Prostate gland (tissue), 2 donors: ENCODE data around the gene ESPNL. TPM values are rescaled to one million over a fixed set of nuclear protein-coding genes. Genes with fewer than 3 reads are reported as not detected.

Experiments
- DNase-seq: peaks from one replicate; pipeline ENCODE4 v3.0.0-alpha.2; 2019; ENCODE audit warnings: low spot score
- H3K27ac ChIP-seq, 2 donors: fragments of 200-600 bp; sonication (generic); 2 replicates each; pipeline ENCODE4 v1.5.1; 2017 to 2019
- H3K27me3 ChIP-seq: fragments of 200-600 bp; sonication (generic); replicated peaks from 2 replicates; pipeline ENCODE4 v1.5.1; 2019; ENCODE audit not compliant: insufficient read depth
- H3K36me3 ChIP-seq, 2 donors: fragments of 200-600 bp; sonication (generic); 1 replicate in 1 of 2; 2 replicates in 1 of 2; pipeline versions ENCODE4 v1.5.1 to v1.8.1; 2017 to 2019
- H3K4me1 ChIP-seq: fragments of 200-600 bp; sonication (generic); replicated peaks from 2 replicates; pipeline ENCODE4 v1.5.1; 2019
- H3K4me3 ChIP-seq, 2 donors: fragments of 200-600 bp; sonication (generic); 2 replicates each; pipeline ENCODE4 v1.5.1; 2017 to 2019
- H3K9me3 ChIP-seq: fragments of 200-600 bp; sonication (generic); 2 replicates; pipeline ENCODE4 v1.5.1; 2017
- CTCF ChIP-seq, 4 experiments: fragments of 200-600 bp in 2 of 4; fragments of 450-650 bp in 2 of 4; sonication (generic) in 2 of 4; IDR thresholded peaks; 1 replicate in 3 of 4; 2 replicates in 1 of 4; pipeline ENCODE4 v1.5.1; 2016 to 2019; ENCODE audit warnings: antibody characterized with exemption in 4 of 4, mild to moderate bottlenecking in 2 of 4, moderate library complexity in 2 of 4
- POLR2A ChIP-seq: fragments of 450-650 bp; IDR thresholded peaks from one replicate; pipeline ENCODE4 v1.6.1; 2016; ENCODE audit warnings: antibody characterized with exemption, mild to moderate bottlenecking
- POLR2AphosphoS5 ChIP-seq: sonication (generic); formaldehyde crosslinking; IDR thresholded peaks from one replicate; pipeline ENCODE4 v1.6.1; 2017; ENCODE audit warnings: antibody characterized with exemption
- WGBS: methylation state at CpG from one replicate; pipeline ENCODE4 v1.1.5; 2018; 5-methylcytosine and 5-hydroxymethylcytosine counted together
- intact Hi-C: fragments of 100-400 bp; cut with DNase I; formaldehyde crosslinking; loops from one replicate; pipeline ENCODE4 v1.14.2; 2022
- total RNA-seq, 2 donors: library from RNA; depleted of rRNA; stranded (reverse); fragments of >200 nt; gene quantifications; one replicate each; pipeline ENCODE4 v1.1.0, GENCODE V29; 2016

Gene ESPNL
- total RNA-seq, 2 donors from 2014 or later = 0.68 to 3.9 TPM

DNA sequence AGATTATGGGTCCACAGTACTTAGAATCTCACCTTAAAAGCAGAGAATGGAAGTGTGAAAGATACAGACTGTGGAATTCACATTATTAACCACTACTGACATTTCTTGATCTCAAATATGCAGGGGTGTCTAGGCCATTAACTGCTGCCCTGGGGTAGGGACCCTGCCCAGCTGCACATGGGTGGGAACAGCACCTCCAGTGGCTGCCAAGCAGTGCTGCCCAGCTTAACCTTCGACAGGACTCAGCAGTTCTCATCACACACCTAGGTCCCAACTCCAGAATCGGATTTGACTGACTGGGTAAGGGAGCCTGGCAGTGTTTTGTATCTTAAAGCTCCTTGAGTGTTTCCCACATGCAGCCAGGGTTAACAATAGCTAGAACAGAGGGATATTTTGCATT lies 73.6 kb downstream of the ESPNL start:
- Histone ChIP-seq H3K9me3 (no peaks in the 10 kb centered on the region), H3K27ac (no peak overlapping the region), H3K4me3 (no peak overlapping the region), H3K36me3 (no peaks in the 10 kb centered on the region), H3K27me3 (no peaks in the 10 kb centered on the region), H3K4me1 (no peaks in the 10 kb centered on the region)
- intact Hi-C loops = no loop called here
- WGBS = 89% methylated on average over 2 of the region's 2 CpGs
- no peak for DNase-seq
- TF ChIP-seq POLR2AphosphoS5 = no peak
- no peak for TF ChIP-seq POLR2A
- TF ChIP-seq CTCF (IDR thresholded peaks at IDR 0.05) = no peak

GRCh38 chr2:238174291-238174690 lies 74.2 kb downstream of the ESPNL start:
- Histone ChIP-seq H3K27me3 (no peaks in the 10 kb centered on the region), H3K27ac (no peak overlapping the region), H3K4me3 (no peak overlapping the region), H3K9me3 (no peaks in the 10 kb centered on the region), H3K4me1 (no peaks in the 10 kb centered on the region), H3K36me3 (no peaks in the 10 kb centered on the region)
- TF ChIP-seq POLR2AphosphoS5 = no peak
- TF ChIP-seq POLR2A = no peak
- intact Hi-C loops = no loop called here
- WGBS = 95% methylated on average over 8 of the region's 8 CpGs
- DNase-seq = no peak

DNA sequence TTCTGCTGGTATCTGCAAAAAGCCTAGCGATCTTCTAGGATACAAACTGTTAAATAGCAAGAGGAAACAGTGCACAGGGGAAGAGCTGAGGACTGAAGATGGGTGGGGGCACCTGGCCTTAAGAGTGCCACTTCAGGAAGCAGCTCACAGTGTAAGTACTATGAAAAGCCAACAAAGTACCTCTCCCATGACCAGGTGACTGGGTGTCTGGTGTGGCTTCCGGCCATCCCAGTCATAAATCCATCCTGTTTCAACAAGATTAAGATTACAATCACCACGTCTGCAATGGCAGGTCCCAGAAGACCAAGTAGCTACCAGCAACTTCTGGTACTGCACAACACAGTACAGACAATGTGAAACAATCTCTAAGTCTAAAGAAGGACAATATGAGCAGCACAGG lies 74.6 kb downstream of the ESPNL start:
- intact Hi-C loops = no loop called here
- 54% methylated on average over 3 of the region's 3 CpGs for WGBS
- no peak for DNase-seq
- H3K4me3 ChIP-seq = no peak overlapping the region
- H3K27ac ChIP-seq = no peak overlapping the region
- no peaks in the 10 kb centered on the region for H3K36me3 ChIP-seq
- no peak for TF ChIP-seq CTCF (IDR thresholded peaks at IDR 0.05)
- no peaks in the 10 kb centered on the region for H3K9me3 ChIP-seq
- H3K27me3 ChIP-seq = no peaks in the 10 kb centered on the region
- no peaks in the 10 kb centered on the region for H3K4me1 ChIP-seq

GRCh38 chr2:238176613-238177012 lies 76.5 kb downstream of the ESPNL start:
- intact Hi-C loops = no loop called here
- Histone ChIP-seq H3K9me3 (no peaks in the 10 kb centered on the region), H3K36me3 (peaks cover 0 to 7% of the 10 kb centered on the region in 2 donors), H3K4me3 (no peak overlapping the region), H3K4me1 (no peaks in the 10 kb centered on the region), H3K27me3 (no peaks in the 10 kb centered on the region), H3K27ac (no peak overlapping the region)
- DNase-seq = no peak
- no peak for TF ChIP-seq CTCF (IDR thresholded peaks at IDR 0.05)
- no peak for TF ChIP-seq POLR2A
- TF ChIP-seq POLR2AphosphoS5 = no peak

- no peak for DNase-seq
- intact Hi-C loops = no loop called here
- Histone ChIP-seq H3K27me3 (no peaks in the 10 kb centered on the region), H3K27ac (no peak overlapping the region), H3K36me3 (peaks cover 11 to 20% of the 10 kb centered on the region in 2 donors), H3K9me3 (no peaks in the 10 kb centered on the region), H3K4me1 (no peaks in the 10 kb centered on the region), H3K4me3 (no peak overlapping the region)
- WGBS = 85% methylated on average over 5 of the region's 5 CpGs
- no peak for TF ChIP-seq POLR2A
- TF ChIP-seq POLR2AphosphoS5 = no peak
- no peak for TF ChIP-seq CTCF (IDR thresholded peaks at IDR 0.05)
Observed at GRCh38 chr2:238180554-238180953, 80.4 kb downstream of the ESPNL start.
